GM19240 (cell line): ENCODE data around the gene MKS1.
A peak's percentile ranks its signal among the peaks of the same experiment; 100 is the strongest.

Experiments
- DNase-seq: peaks from one replicate; pipeline ENCODE4 v3.0.0; 2011; ENCODE audit warnings: low spot score; ENCODE audit not compliant: insufficient read length

Gene MKS1

DNA sequence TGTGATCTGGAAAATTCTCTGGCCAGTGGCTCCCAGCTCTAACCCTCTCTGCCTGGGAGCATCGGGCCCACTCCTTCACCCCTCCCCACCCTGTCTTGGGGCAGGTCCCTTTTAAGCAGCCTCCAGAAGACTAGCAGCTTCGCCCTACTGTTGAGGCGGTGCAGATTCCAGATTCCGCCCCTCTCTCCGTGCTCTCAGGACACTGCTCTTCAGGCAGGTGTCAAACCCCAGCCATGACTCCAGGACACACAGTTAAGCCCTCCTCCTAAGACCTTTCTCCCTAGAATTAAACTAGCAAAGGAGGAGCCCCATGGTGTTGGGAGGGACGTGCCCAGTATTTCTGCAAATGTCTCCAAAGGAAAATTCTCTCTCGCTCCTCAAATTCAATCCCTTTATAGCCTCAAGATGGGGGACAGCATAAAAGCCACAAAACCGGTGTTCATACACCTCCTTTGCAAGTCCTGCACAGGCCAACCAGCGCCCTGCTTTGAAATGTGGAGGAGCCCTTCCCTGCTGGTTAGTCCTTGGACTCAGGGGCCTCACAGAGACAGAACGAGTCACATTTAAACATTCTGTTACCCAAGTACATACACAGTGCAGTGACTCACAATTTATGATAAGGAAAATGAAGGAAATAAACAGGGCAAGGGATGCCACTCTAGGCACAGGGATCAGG is 26.5 kb upstream of the MKS1 start:
- no peak for DNase-seq

DNA sequence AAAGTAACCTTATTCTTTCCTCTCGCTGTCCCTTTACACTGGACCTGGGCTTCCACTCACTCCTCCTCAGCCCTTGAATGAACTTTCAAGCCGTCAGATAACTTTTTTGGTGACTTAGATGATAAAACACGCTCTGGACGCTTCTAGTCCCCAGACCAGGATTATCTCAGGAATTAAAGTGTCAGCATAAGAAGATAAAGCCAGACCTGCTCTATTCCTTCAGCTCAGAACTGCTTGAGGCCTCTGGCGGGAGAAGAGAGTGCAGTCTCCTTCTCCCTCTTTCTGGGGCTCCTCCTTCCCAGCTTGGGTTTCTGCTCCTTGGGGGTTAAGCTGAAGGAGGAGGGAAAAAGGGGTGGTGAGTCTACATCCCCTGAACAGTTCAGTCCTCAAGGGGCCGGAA is 25.9 kb upstream of the MKS1 start:
- no peak for DNase-seq

DNA sequence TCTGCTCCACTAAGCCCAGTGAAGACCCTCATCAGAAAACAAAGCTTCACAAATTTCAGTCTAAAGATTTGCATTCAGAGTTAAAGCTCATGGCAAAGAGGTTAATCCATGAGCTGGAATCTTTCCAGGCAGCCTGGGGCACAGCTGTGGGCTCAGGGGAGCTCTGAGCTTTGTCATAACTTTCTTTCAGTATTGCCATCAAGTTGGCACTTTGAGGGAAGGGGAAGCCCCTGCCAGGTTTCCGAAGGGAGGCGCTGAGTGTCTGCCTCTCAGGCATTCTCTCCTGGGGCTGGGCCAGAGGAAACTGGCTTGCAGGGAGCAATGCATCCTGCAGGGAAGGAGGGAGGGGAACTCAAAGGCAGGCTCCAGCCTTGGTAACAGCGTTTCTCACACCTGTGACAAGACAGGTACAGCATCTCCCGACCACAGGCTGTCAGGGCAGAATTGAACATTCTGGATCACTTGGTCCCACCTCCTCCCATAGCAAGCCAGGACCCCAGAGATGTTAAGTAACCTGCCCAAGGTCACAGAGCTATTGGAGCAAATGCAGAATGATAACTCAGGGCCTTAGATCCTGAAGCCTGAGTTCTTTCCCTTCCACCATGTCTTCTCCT is 23.2 kb upstream of the MKS1 start:
- DNase-seq = no peak

DNA sequence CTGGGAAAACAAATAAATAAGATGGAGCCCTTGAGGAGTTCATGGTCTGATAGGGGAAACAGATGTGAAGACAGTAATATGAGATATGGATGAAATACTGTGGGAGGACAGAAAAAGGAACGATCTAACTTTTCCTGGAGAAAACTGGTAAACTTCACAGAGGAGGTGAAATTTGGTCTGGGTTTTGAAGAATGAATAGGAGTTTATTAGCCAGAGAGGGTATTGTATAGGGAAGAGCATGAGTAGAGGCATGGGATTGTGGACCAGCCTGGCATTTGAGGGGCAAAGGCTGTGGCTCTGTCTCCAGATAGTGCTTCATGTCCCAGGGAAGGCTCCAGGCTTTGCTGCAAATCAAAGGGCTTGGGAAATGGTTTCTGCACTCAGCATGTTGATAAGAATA is 20.9 kb upstream of the MKS1 start:
- no peak for DNase-seq

DNA sequence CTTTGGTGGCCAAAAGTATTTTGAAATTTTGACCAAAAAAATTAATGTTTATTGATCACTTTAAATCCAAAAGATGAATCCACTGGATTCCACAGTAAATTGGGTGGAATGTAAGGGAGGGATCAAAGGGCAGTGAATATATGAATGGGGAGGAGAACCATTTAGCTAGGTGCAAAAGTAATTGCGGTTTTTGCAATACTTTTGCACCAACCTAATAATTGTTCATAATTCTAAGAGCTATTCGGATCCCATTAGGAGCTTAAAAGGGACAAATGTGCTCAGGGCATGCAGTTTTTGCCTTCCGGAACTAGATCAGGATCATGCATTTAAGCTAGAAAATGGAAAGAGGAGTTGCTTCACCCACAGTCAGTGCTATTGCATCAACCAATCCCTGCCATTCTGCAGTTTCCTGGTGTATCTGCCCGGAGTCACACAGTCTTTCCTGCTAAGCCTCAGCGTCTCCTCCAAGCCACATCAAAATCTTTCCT is 19.1 kb upstream of the MKS1 start, which contains the start of gene LPO:
Gene LPO, plus strand, starts transcription at position 438 of the 488 bp plus-strand sequence. CDS start 4,396 bp downstream, outside the sequence.
- DNase-seq = no peak

DNA sequence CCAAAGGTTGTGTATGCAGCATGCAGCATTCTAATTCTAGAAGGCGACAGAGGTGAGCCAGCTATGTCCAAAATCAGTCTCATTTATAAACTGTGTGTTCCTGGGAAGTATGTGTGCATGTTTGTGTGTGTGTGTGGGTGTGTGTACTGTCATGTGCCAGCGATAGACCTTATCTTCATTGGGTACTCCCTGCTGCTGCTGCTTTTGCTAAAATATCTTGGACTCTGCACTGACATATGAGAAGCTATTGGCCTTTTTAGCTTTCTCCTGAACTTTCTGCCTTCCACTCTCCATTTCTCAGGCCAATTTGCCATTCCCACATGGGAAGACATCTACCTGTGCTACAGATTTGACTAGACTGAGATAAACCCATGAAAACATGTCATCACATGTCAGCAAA is 17.3 kb upstream of the MKS1 start:
- DNase-seq = no peak

DNA sequence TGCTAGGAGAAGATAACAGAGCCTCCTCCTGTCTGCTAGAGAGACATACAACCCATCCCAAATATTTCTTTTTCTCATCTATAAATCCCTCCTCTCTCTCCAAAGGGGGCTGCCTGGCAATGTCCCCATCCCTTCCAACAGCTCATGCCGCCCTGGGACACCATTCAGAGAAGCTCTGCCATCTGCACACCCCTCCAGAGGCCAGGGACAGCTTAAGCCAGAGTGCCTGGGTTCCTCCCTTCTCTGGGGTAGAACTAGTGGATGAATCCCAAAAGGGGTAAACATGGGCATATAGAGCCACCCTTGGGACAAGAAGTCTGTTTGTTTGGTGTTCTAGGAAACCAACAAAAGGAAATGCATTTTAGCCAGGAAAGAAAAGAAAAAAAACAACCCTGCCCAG is 16.8 kb upstream of the MKS1 start:
- no peak for DNase-seq

DNA sequence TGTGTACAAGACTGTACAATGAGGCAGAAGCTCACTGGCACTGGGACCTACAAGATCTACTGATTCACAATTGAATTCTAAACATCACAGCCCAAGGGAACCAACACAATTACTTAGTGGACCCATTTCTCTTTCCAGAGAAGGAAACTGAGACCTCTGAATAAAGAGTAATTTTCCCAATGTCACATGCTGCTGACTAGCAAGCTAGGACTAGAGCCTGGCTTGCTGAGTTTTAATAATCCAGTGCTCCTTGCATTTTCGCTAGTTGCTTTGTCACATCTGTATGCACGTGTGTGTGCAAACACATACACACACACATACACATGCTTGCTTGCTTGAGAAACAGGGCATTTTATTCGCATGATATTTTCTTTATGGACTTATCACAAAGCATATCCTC is 15.5 kb upstream of the MKS1 start:
- DNase-seq = no peak

DNA sequence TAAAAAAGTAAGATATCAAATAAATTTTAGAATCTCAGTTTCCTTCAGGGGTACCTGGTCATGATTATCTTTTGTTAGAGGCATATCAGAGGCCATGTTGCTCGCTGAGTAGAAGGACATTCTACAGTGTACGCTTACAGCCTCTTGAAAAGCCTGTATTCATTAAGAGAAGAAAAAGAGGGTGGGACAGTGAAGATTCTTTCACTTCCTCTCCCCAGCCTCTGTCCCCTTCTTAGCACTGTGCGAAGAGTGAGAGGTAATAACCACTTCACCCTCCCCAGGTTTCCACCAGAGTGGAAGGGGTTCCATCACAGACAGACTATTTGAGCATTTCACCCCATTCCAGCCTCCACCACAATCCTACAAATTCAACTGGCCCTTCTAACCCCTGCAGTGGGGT is 14.5 kb upstream of the MKS1 start:
- peak; percentile 39 for DNase-seq

DNA sequence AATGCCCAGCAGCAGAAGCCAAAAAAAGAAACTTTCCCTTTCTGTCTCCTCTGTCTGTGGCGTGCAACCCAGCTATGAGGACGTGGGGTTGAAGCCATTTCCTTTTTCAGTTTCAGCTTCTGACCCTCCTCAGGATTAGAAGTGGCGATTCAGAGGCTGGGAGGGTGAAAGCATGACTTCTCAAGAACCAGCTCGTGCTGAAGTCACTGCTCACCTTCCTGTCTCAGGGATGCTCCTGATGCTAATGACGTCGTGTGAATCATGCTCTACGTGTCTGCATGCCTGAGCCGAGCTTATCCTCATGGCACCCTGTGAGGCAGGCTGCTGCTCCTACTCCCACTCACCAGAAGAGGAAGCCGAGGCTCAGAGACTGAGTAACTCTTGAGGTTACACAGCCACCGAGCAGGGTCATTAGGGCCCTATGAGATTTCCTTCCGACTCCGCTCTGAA is 13.7 kb upstream of the MKS1 start:
- DNase-seq = peak; percentile 33

DNA sequence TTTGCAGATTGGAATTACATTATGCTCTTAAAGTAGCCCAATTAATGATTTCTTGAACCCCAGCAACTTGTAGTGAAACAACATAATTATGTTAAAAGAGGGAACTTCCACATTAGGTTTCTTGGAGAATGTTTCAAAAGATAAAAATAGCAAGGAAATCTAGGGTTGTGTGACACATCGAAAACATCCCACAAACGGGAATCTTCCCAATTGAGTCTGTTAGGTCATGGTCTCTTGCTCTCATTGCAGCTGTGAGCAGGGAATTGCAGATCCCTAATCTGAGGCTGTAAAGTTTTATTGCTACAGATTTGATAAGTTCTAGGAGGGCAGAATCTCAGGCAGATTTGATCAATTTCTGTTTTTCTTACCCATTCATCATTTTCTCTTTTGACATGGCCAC is 12.6 kb upstream of the MKS1 start:
- no peak for DNase-seq

DNA sequence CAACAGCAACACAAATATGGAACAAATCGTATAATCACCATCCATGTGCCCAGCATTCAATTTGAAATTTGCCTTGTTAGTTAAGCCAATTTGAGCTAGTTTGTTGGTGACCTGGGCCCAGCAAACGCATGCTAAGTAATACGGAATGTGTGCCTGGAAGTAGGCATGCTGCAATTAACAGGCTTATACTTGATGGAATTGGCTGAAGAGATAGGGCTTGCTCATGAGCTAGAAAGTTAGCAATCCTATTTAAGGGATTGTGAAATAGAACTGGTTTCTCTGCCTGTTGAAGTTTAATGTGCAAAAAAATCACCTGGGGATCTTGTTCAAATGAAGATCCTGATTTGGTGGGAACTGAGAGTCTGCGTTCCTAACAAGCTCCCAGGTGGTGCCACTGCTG is 10.8 kb upstream of the MKS1 start:
- no peak for DNase-seq

DNA sequence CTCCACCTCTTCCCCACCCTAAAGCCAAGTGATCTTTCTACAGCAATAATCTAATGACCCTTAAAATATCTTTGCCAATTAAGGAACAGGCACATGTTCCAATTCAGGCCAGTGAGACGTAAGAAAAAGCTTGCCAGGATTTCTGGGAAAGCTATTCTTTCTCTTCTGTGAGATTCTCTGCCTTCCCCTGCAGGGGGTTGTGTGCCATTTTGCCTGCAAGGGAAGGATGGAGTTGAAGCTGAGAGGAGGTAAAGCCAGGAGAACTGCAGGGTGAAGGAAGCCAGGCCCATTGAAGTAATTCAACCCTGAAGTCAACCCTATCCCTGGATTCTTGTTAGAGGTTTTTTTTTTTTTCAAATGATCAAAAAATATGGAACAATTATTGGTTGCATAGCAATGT is 10.3 kb upstream of the MKS1 start:
- no peak for DNase-seq

DNA sequence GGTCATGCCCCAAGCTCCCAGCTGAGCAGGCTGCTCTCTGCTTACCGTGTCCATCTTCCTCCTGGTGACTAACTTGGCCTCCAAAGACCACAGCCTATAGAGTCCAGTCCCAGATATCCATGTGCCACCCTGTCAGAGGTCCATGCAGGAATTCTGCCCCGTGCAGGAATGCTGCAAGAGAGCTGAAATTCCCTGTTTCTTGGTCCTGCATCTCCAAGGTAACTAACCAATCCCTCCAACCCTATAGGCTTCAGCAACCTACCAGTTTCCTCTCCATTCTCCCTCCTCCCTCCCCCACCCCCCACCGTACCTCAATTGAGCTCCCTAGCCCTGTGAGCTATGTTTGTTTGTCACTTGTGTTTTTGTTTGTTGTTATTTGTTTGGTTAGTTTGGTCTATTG is 9.6 kb upstream of the MKS1 start:
- DNase-seq = no peak

DNA sequence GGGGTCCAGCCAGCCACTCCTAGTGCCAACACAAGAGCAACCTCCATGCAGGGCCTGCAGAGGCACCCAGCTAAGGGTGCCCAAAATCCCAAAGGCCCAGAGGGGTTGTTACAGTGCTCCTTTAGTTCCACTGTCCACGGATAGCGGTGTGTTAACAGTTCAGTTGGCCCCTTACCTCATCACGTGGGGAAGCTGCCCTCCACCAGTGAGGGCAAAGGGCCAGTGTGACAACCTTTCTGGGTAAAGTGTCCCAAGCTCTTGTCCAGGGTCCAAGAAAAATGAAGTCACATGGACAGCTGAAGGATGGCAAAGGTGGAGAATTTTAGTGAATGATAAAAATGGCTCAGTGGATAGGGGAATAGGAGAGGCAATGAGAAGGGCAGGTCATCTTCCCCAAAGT is 8.7 kb upstream of the MKS1 start:
- DNase-seq = no peak

DNA sequence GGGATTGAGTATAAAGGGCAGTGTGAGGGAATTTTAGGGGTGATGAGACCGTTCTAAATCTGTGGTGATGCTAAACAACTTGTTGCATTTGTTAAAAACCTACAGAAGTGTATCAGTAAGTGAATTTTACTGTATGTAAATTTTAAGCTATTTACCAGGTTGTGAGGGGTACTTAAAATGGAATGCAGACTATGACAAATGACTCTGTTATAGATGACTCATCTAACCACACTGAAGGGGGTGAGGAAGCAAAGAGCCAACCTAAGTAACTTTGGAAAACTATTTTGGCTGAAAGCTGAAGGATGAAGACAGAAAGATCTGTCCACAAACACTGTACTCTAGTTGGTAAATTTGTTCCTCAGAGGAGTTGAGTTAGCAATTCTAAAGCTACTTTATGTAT is 5.3 kb upstream of the MKS1 start:
- no peak for DNase-seq

DNA sequence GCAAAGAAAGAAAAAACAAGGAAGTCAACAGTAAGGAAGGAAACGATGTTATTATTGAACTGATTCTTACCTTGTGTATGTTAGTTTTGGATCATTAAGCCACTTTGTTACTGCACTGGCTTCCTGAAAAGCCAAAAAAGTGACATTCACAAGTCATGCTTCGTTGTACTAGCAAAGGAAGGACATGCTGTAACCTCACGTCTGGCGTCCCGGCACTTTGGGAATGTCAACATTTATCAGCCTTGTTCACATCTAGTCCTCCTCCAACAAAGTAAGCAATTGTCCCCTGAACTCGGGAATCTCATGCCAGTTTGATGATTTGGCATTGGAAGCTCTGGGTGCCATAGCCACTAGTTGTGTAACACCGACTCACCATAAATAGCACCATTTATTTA is 731 bp upstream of the MKS1 start:
- no peak for DNase-seq

DNA sequence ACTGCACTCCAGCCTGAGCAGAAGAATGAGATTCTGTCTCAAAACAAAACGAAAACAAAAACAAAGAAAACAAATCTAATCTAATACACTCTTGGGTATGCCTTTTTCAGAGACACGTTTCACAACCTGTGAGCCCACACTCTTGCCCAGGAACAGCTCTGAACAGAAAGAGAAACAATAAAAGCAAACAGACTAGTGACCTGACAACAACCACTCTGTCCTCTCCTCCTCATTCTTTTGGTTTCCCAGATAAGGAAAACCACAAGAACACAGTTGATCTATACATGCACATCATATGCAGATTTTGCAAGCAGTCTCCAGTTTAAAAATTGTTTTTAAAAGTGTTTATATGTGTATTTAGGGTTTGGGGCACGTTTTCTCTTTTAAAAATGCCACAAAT is 1.3 kb downstream of the MKS1 start:
- DNase-seq = no peak

DNA sequence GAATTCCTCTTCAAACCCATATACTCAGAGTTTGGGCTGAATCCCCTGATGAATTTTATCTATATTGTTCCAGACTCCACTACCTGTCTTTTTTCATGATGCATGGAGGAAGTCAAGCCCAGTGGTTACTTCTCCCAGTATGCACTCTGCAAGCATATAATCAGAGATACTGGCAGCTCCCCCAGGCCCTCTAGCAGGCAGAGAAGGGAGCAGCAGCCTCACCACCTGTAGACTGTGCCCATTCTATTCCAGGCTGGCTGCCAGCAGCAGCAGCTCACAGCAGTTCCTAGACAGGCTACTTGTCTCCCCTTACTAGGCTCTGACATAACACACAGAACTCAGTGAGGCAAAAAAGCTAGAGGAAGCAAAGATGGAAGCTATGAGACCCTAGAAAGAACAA is 3.4 kb downstream of the MKS1 start:
- DNase-seq = no peak

DNA sequence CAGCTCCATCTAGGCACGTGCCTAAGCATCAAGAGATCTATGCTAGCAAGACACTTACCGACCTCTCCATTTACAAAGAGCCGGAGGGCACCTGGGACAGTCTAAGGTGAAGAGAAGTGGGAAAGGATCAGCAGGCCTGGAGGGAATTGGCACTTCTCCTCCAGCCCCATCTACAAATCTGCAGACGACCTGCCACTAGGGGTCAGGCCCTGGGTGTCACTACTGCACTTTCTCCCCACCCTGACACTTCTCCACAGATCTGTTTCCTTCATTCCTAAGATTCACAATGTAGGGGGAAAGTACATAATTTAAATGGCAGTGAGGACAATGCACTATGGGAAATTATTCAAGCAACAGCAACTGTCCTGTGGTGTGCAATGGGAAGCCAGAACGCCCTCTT is 8.1 kb downstream of the MKS1 start:
- DNase-seq = no peak

DNA sequence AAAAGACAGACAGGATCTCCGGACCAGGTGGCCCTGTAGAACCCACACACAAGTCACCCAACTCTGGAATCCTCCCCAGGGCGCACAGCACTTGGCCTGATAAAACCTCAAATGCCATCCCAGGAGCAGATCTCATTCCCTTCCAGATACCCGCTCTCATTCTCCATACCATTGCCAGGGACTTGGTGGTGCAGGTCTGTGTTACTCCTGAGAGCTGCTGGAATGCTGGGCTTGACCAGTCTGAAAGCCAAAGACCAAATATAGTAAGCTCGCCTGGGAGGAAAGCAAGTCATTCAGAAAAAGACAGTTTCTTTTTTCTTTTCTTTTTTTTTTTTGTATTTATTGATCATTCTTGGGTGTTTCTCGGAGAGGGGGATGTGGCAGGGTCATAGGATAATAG is 10.7 kb downstream of the MKS1 start:
- no peak for DNase-seq

DNA sequence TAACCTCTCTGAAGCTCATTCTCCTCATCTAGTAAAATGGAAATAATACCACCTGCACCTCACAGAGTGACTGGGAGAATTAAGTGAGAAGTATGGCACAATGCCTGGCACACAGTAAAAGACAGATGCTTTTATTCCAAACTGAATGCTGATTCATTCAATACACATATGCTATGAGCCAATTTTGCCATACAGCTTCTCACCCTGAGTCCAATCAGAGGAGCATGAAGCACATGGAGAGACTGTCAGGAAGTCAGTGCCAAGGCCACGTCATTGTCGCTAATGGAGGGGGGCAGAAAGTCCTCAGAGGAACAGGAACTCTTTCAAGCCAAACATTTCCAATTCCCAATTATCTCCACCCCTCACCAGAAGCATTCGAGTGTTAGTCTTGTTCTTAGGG is 11.6 kb downstream of the MKS1 start:
- DNase-seq = no peak

DNA sequence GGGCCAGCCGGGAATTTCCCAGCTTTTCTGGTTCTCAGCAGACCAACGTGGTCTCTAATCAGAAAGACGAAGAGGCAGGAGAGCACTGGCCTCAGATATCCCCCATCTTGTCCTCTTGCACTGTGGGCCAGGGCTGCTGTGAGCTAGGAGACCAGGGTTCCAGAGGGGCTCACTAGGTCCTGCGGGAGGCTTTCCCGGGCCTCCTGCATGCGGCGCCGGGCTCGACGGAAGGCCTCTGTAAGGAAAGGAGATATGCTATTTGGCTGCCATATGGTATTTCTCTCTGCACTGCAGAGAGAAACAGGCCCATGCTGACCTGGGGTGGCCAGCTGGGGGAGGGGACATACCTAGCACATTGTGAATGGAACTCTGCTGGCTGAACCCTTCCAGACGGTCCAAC is 13.1 kb downstream of the MKS1 start:
- no peak for DNase-seq
